ENCODE measurements around the gene IL6. TPM values are rescaled to one million over a fixed set of nuclear protein-coding genes. Genes with fewer than 3 reads are reported as not detected.

IL6 gene
- total RNA-seq, 1 experiment from 2014 or later = 5.8 TPM

DNA sequence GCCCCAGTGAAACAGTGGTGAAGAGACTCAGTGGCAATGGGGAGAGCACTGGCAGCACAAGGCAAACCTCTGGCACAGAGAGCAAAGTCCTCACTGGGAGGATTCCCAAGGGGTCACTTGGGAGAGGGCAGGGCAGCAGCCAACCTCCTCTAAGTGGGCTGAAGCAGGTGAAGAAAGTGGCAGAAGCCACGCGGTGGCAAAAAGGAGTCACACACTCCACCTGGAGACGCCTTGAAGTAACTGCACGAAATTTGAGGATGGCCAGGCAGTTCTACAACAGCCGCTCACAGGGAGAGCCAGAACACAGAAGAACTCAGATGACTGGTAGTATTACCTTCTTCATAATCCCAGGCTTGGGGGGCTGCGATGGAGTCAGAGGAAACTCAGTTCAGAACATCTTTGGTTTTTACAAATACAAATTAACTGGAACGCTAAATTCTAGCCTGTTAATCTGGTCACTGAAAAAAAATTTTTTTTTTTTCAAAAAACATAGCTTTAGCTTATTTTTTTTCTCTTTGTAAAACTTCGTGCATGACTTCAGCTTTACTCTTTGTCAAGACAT lies 574 bp upstream of the IL6 start:
- H3K36me3 ChIP-seq = peaks cover 26% of the 10 kb centered on the region
- peak; percentile 84 to 93 for DNase-seq (ENCODE audit: low read depth in 1 of 2, low spot score in 2 of 2)
- H3K4me3 ChIP-seq = peak overlapping the region; percentile 54
- H3K27ac ChIP-seq = peak overlapping the region; percentile 93
- no peaks in the 10 kb centered on the region for H3K27me3 ChIP-seq (replicated peaks)
- no peaks in the 10 kb centered on the region for H3K9me3 ChIP-seq (replicated peaks)
- peaks cover 77% of the 10 kb centered on the region for H3K4me1 ChIP-seq (replicated peaks)

GRCh38 chr7:22727714-22728035 lies 675 bp downstream of the IL6 start:
- Histone ChIP-seq H3K27me3 (replicated peaks) (no peaks in the 10 kb centered on the region), H3K4me1 (replicated peaks) (peaks cover 75% of the 10 kb centered on the region), H3K4me3 (peak overlapping the region; percentile 54), H3K9me3 (replicated peaks) (no peaks in the 10 kb centered on the region), H3K36me3 (peaks cover 26% of the 10 kb centered on the region), H3K27ac (peak overlapping the region; percentile 93)
- DNase-seq (ENCODE audit: low read depth in 1 of 2, low spot score in 2 of 2) = no peak

GRCh38 chr7:22728401-22729029 lies 1.5 kb downstream of the IL6 start:
- peak overlapping the region; percentile 93 for H3K27ac ChIP-seq
- no peaks in the 10 kb centered on the region for H3K9me3 ChIP-seq (replicated peaks)
- peaks cover 66% of the 10 kb centered on the region for H3K4me1 ChIP-seq (replicated peaks)
- H3K36me3 ChIP-seq = peaks cover 26% of the 10 kb centered on the region
- no peaks in the 10 kb centered on the region for H3K27me3 ChIP-seq (replicated peaks)
- DNase-seq (ENCODE audit: low read depth in 1 of 2, low spot score in 2 of 2) = peak in 1 of 2 experiments; percentile 58
- peak overlapping the region; percentile 54 for H3K4me3 ChIP-seq

DNA sequence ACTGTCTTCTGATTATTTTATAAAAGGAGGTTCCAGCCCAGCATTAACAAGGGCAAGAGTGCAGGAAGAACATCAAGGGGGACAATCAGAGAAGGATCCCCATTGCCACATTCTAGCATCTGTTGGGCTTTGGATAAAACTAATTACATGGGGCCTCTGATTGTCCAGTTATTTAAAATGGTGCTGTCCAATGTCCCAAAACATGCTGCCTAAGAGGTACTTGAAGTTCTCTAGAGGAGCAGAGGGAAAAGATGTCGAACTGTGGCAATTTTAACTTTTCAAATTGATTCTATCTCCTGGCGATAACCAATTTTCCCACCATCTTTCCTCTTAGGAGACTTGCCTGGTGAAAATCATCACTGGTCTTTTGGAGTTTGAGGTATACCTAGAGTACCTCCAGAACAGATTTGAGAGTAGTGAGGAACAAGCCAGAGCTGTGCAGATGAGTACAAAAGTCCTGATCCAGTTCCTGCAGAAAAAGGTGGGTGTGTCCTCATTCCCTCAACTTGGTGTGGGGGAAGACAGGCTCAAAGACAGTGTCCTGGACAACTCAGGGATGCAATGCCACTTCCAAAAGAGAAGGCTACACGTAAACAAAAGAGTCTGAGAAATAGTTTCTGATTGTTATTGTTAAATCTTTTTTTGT lies 2.3 kb downstream of the IL6 start:
- no peaks in the 10 kb centered on the region for H3K27me3 ChIP-seq (replicated peaks)
- no peak overlapping the region for H3K4me3 ChIP-seq
- no peak for DNase-seq (ENCODE audit: low read depth in 1 of 2, low spot score in 2 of 2)
- H3K27ac ChIP-seq = no peak overlapping the region
- H3K36me3 ChIP-seq = peaks cover 26% of the 10 kb centered on the region
- H3K4me1 ChIP-seq (replicated peaks) = peaks cover 58% of the 10 kb centered on the region
- H3K9me3 ChIP-seq (replicated peaks) = no peaks in the 10 kb centered on the region

- Histone ChIP-seq H3K9me3 (replicated peaks) (no peaks in the 10 kb centered on the region), H3K4me1 (replicated peaks) (peaks cover 49% of the 10 kb centered on the region), H3K27ac (peak overlapping the region; percentile 69), H3K27me3 (replicated peaks) (no peaks in the 10 kb centered on the region), H3K4me3 (no peak overlapping the region), H3K36me3 (peaks cover 26% of the 10 kb centered on the region)
- DNase-seq (ENCODE audit: low read depth in 1 of 2, low spot score in 2 of 2) = no peak
Measured at GRCh38 chr7:22730066-22730710, 3.2 kb downstream of the IL6 start.

DNA sequence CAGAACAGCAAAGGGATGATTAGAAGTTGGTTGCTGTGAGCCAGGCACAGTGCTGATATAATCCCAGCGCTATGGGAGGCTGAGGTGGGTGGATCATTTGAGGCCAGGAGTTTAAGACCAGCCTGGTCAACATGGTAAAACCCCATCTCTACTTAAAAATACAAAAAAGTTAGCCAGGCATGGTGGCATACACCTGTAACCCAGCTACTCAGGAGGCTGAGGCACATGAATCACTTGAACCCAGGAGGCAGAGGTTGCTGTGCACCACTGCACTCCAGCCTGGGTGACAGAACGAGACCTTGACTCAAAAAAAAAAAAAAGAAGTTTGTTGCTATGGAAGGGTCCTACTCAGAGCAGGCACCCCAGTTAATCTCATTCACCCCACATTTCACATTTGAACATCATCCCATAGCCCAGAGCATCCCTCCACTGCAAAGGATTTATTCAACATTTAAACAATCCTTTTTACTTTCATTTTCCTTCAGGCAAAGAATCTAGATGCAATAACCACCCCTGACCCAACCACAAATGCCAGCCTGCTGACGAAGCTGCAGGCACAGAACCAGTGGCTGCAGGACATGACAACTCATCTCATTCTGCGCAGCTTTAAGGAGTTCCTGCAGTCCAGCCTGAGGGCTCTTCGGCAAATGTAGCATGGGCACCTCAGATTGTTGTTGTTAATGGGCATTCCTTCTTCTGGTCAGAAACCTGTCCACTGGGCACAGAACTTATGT lies 4.1 kb downstream of the IL6 start:
- H3K27me3 ChIP-seq (replicated peaks) = no peaks in the 10 kb centered on the region
- no peaks in the 10 kb centered on the region for H3K9me3 ChIP-seq (replicated peaks)
- H3K4me3 ChIP-seq = no peak overlapping the region
- peaks cover 42% of the 10 kb centered on the region for H3K4me1 ChIP-seq (replicated peaks)
- peaks cover 26% of the 10 kb centered on the region for H3K36me3 ChIP-seq
- H3K27ac ChIP-seq = peak overlapping the region; percentile 69
- peak; percentile 78 to 87 for DNase-seq (ENCODE audit: low read depth in 1 of 2, low spot score in 2 of 2)

DNA sequence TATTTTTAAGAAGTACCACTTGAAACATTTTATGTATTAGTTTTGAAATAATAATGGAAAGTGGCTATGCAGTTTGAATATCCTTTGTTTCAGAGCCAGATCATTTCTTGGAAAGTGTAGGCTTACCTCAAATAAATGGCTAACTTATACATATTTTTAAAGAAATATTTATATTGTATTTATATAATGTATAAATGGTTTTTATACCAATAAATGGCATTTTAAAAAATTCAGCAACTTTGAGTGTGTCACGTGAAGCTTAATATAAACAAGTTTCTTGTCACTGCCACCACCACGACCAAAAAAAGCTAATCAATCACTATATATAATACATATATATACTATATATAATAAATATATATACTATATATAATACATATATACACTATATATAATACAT lies 4.8 kb downstream of the IL6 start:
- Histone ChIP-seq H3K27me3 (replicated peaks) (no peaks in the 10 kb centered on the region), H3K4me1 (replicated peaks) (peaks cover 37% of the 10 kb centered on the region), H3K27ac (0 out of 2 replicates have a peak overlapping the region, but pooled peaks have one; percentile 1), H3K36me3 (peaks cover 26% of the 10 kb centered on the region), H3K4me3 (no peak overlapping the region), H3K9me3 (replicated peaks) (no peaks in the 10 kb centered on the region)
- no peak for DNase-seq (ENCODE audit: low read depth in 1 of 2, low spot score in 2 of 2)

DNA sequence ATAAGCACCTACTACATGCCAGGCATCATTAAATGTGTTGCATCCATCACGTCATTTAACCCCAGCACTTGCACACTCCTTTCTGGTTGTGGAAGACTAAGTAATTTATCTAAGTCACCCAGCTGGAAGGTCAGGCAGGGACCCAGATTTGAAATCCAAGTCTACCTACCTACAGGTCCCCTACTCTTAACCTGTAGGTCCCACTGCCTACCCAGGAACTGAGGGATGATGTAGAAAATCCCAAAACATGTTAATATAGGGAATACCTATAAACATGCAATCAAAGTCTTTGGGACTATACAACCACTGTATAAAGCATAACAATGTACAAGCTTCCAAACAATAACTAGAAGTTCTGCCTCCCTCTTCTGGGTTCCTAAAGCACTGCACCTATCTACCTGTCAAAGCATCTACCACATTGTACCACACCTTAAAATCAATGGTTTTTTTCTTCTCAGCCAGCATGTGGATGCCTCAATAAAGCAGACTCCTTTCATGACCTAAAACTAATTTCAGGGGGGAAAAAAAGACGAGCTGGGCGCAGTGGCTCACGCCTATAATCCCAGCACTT lies 5.6 kb downstream of the IL6 start:
- Histone ChIP-seq H3K36me3 (peaks cover 26% of the 10 kb centered on the region), H3K4me3 (no peak overlapping the region), H3K27me3 (replicated peaks) (no peaks in the 10 kb centered on the region), H3K4me1 (replicated peaks) (peaks cover 31% of the 10 kb centered on the region), H3K27ac (no peak overlapping the region), H3K9me3 (replicated peaks) (no peaks in the 10 kb centered on the region)
- DNase-seq (ENCODE audit: low read depth in 1 of 2, low spot score in 2 of 2) = no peak

GRCh38 chr7:22733761-22734160 lies 6.8 kb downstream of the IL6 start:
- Histone ChIP-seq H3K36me3 (peaks cover 23% of the 10 kb centered on the region), H3K4me3 (no peak overlapping the region), H3K27ac (no peak overlapping the region)

DNA sequence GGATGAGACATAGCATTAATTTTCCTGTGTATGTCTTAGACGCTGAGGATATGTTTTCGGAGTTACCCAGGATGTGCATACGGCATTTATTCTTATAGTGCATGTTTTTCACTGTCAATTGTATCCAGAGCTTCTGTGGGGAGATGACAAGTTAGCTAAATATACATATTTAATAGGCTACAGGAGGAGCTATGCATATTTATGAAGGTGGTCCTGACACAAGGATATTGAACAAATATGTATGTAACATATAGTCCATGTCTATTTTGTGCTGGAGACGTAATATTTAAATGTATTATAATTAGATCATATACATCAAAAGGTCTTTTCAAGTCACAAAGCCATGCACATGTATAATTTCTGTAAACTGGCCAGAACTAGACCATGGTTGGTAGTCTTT lies 16.0 kb downstream of the IL6 start:
- Histone ChIP-seq H3K9me3 (replicated peaks) (no peaks in the 10 kb centered on the region), H3K27me3 (replicated peaks) (no peaks in the 10 kb centered on the region; the same call in 1 of the 2 replicates), H3K27ac (no peak overlapping the region), H3K4me1 (replicated peaks) (no peaks in the 10 kb centered on the region), H3K4me3 (no peak overlapping the region), H3K36me3 (no peaks in the 10 kb centered on the region)
- no peak for DNase-seq (ENCODE audit: low read depth in 1 of 2, low spot score in 2 of 2)

More at GRCh38 chr7:22733761-22734160, 6.8 kb downstream of the IL6 start:
- no peak for DNase-seq (ENCODE audit: low read depth in 1 of 2, low spot score in 2 of 2)
- H3K9me3 ChIP-seq (replicated peaks) = no peaks in the 10 kb centered on the region
- H3K4me1 ChIP-seq (replicated peaks) = peaks cover 20% of the 10 kb centered on the region
- H3K27me3 ChIP-seq (replicated peaks) = no peaks in the 10 kb centered on the region

GRCh38 chr7:22751341-22751740 lies 24.3 kb downstream of the IL6 start:
- Histone ChIP-seq H3K4me3 (no peak overlapping the region), H3K9me3 (replicated peaks) (no peaks in the 10 kb centered on the region; the same call in 1 of the 2 replicates), H3K36me3 (no peaks in the 10 kb centered on the region), H3K27ac (no peak overlapping the region), H3K4me1 (replicated peaks) (no peaks in the 10 kb centered on the region), H3K27me3 (replicated peaks) (no peaks in the 10 kb centered on the region)
- no peak for DNase-seq (ENCODE audit: low read depth in 1 of 2, low spot score in 2 of 2)

GRCh38 chr7:22757338-22757994 lies 30.5 kb downstream of the IL6 start:
- Histone ChIP-seq H3K4me3 (no peak overlapping the region), H3K27ac (no peak overlapping the region), H3K4me1 (replicated peaks) (no peaks in the 10 kb centered on the region), H3K9me3 (replicated peaks) (peaks cover 3% of the 10 kb centered on the region; the same call in 1 of the 2 replicates), H3K27me3 (replicated peaks) (no peaks in the 10 kb centered on the region), H3K36me3 (no peaks in the 10 kb centered on the region)
- DNase-seq (ENCODE audit: low read depth in 1 of 2, low spot score in 2 of 2) = no peak

DNA sequence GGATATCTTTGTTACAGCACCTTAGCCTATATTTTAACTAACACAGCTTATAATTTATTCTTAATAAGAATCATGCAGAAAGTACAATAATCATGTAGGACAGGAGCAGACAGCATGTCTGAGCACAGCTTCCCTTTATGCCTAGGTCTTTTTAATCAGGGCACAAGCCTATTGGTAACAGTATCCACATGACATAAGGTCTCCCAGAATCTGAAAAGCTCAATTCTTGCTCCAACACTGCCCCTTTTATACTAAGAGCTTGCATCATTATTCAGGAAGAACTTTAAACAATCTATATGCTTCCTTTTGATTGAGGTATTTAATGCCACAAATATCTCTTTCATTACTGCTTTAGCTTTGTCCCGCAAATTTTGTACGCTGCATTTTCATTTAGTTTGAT lies 31.6 kb downstream of the IL6 start:
- no peaks in the 10 kb centered on the region for H3K36me3 ChIP-seq
- H3K4me3 ChIP-seq = no peak overlapping the region
- H3K27me3 ChIP-seq (replicated peaks) = no peaks in the 10 kb centered on the region
- H3K4me1 ChIP-seq (replicated peaks) = no peaks in the 10 kb centered on the region
- H3K9me3 ChIP-seq (replicated peaks) = peaks cover 3% of the 10 kb centered on the region; the same call in 1 of the 2 replicates
- H3K27ac ChIP-seq = no peak overlapping the region
- no peak for DNase-seq (ENCODE audit: low read depth in 1 of 2, low spot score in 2 of 2)

Measured in SJSA1 (cell line).